Measurements from ENCODE around the gene PLEKHN1. TPM values are rescaled to one million over a fixed set of nuclear protein-coding genes. Genes with fewer than 3 reads are reported as not detected.
A peak's percentile ranks its signal among the peaks of the same experiment; 100 is the strongest.
"Not testable (repeated sequence)": the region's sequence is repeated elsewhere in the genome, so short reads cannot be mapped to it uniquely, and the experiment has no call there.

Gene PLEKHN1
- total RNA-seq, 1 donor from 2014 or later: 0.24 TPM

- DNase-seq (ENCODE audit: low read depth): not testable (repeated sequence)
Measured at GRCh38 chr1:991275-991674, 25.0 kb downstream of the PLEKHN1 start.

DNA sequence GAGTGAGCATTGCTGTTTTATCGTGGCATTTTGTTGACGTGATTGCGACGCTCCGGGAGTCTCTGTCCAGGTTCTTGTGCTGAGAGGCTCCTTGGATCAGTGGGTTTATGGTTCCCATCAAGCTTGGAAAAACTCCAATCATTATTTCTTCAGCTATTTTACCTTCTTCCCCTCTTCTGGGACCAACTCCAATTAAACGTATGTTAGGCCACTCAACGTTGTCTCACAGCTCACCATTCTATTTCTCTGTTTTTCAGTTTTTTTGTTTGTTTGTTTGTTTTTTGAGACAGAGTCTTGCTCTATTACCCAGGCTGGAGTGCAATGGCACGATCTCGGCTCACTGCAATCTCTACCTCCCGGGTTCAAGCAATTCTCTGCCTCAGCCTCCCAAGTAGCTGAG lies 25.6 kb downstream of the PLEKHN1 start:
- no peak for DNase-seq (ENCODE audit: low read depth)

DNA sequence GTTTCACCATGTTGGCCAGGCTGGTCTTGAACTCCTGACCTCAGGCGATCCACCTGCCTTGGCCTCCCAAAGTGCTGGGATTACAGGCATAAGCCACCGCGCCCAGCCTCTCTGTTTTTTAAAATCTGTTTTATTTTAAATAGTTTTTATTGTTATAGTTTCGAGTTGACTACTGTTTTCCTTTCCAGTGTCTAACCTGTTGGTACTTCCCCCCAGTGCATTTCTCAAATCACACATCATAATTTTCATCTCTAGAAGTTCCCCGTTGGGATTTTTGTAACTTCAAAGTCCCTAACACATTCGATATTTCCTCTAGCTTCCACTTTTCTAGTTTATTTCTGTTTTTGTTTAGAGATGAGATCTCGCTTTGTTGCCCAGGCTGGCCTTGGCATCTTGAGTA lies 26.1 kb downstream of the PLEKHN1 start:
- no peak for DNase-seq (ENCODE audit: low read depth)

DNA sequence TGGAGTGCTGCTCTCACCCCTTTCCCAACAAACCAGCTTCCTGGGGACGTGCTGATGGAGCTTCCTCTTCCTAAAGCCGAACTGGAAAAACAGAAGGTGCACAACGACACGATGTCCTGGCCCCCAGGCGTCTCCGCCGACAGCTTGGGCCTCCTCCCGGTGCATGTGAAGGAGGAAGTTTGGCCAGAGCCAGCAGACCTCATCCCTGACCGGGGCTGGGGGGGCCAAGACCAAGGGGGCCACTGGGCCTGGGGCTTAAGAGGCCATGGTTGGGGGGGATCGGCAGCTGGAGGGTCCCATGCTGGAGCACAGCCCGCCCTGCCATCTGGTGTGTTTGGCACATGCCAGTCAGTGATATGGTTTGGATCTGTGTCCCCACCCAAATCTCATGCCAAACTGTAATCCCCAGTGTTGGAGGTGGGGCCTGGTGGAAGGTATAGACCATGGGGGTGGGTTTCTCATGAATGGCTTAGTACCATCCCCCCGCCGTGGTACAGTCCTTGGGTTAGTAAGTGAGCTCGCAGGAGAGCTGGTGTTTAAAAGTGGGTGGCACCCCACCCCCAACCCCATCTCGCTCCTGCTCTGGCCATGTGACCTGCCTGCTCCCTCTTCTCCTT lies 27.2 kb downstream of the PLEKHN1 start:
- no peak for DNase-seq (ENCODE audit: low read depth)

DNA sequence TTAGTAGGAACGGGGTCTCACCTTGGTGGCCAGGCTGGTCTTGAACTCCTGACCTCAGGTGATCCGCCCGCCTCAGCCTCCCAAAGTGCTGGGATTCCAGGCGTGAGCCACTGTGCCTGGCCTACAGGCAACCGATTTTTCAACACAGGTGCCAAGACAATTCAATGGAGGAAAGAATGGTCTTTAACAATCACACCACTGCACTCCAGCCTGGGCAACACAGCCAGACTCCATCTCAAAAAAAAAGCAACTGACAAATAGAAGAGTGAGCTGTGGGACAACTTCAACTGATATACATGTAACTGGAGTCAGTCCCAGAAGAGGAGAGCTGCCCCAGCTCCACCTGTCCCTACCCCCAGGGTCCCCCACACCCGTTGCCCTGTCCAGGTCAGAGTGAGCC lies 28.3 kb downstream of the PLEKHN1 start:
- not testable (repeated sequence) for DNase-seq (ENCODE audit: low read depth)

GRCh38 chr1:995665-996633 lies 29.7 kb downstream of the PLEKHN1 start:
- DNase-seq (ENCODE audit: low read depth): no peak

GRCh38 chr1:996851-997712 lies 30.8 kb downstream of the PLEKHN1 start:
- no peak for DNase-seq (ENCODE audit: low read depth)

- DNase-seq (ENCODE audit: low read depth): no peak
Measured at GRCh38 chr1:997713-997992, 31.4 kb downstream of the PLEKHN1 start.

GRCh38 chr1:997993-998744 lies 31.9 kb downstream of the PLEKHN1 start:
- DNase-seq (ENCODE audit: low read depth): no peak

DNA sequence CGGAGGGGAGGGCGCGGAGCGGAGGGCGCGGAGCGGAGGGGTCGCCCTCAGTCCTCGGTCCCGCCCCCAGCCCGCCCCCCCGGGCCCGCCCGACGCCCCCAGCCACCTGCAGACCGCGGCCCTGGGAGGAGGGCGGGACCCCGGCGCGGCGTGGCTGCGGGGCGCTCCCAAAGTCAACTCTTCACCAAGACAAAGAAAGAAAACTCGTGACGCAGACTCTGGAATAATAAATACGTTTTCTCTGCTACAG lies 32.4 kb downstream of the PLEKHN1 start:
- DNase-seq (ENCODE audit: low read depth): no peak

DNA sequence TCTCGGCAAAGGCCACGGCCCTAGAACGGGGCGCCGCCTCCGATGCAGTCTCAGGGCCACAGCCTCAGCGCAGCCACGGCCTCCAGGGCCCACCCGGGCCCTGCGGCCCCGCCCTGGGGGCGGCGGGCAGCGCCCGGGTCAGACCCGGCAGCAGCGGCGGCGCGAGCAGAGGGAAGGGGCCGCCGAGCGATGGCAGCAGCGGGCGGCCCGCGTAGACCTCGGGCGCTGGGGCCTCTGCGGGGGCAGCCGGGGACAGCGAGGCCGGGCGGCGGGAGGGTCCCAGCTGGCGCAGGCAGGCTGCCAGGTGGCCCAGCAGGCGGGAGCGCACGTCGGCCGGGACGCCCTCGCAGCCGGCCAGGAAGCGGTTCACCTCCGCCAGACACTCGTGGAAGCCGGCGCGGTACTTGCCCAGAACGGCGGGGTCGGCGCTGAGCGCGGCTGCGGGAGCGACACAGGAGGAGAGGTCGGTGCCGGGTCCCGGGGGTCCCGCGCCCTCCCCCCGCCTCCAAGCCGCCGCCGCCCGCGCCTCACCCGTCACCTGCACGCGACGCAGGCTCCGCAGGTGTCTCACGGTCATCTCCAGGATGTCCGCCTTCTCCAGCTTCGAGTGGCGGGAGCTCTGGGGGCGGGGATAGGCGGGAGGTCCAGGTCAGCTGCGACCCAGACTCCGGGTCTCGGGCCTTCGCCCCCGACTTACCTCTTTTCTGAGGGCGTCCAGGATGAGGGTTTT lies 32.9 kb downstream of the PLEKHN1 start:
- DNase-seq (ENCODE audit: low read depth): peak; percentile 60

- DNase-seq (ENCODE audit: low read depth): peak; percentile 93
Measured at GRCh38 chr1:999725-1000356, 33.6 kb downstream of the PLEKHN1 start, which contains the start of gene HES4. TSS of gene HES4 (minus strand) at chr1:1000097. CDS start at chr1:999973, 124 bp downstream.

- DNase-seq (ENCODE audit: low read depth): peak; percentile 69
Measured at GRCh38 chr1:1000357-1001056, 34.2 kb downstream of the PLEKHN1 start.

- DNase-seq (ENCODE audit: low read depth): no peak
Measured at GRCh38 chr1:1001057-1001783, 34.9 kb downstream of the PLEKHN1 start.

GRCh38 chr1:1003618-1004419 lies 37.5 kb downstream of the PLEKHN1 start:
- no peak for DNase-seq (ENCODE audit: low read depth)

- no peak for DNase-seq (ENCODE audit: low read depth)
Measured at GRCh38 chr1:1004420-1004779, 38.1 kb downstream of the PLEKHN1 start.

DNA sequence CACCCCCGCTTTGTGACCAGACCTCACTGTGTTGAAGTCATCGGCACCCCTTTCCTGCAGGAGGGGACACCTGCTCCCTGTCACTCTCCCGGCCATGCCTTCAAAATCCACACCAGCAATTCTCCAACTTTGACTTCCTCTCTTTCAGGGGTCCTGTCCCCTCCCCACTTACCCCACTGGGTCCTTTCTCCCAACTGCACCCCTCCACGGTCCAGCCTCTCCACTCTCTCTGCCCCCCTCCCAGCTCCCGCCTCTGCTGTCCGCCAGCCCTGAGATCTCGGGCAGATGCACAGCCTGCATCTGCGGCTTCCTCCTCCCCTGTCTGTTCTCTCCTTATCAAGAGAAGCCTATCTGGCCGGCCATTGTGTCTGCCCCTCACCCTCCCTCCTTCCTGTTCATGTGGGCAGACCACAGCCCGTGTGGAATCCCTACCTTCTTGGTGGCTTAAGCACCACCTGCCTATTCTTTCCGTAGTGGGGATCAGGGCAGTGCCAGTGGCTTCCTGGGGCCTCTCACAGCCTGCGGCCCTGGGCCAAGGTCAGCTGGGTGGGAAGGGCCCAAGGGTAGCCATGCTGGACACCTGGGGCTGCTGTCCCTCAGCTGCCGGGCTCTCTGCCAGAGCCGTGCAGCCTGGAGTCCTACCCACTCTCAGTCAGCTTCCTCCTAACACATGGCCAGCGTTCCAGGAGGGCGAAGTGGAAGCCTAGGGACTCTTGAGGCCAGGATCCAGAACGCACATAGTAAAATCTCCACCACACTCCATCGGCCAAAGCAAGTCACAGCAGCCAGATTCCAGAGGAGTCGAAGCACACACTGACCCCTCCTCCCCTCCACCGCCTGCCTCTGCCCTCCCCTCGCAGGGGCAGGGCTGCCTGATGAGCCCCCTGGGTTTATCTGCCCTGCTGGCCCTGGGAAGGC lies 38.8 kb downstream of the PLEKHN1 start:
- peak; percentile 95 for DNase-seq (ENCODE audit: low read depth)

All from myocyte (in vitro differentiated cells).